DOHH2 (cell line): ENCODE data around the gene POU2F1.

Source experiments
- H3F3A ChIP-seq: fragments of 200-600 bp; sonication (generic), shearing (Covaris generic); 2 replicates; pipeline ENCODE4 v1.6.0; 2016; ENCODE audit warnings: antibody characterized with exemption, mild to moderate bottlenecking; ENCODE audit not compliant: control insufficient read depth, insufficient read depth
- H3K27ac ChIP-seq: fragments of 200-600 bp; sonication (generic); 2 replicates; pipeline ENCODE4 v1.5.1; 2014; ENCODE audit warnings: low read depth, mild to moderate bottlenecking, low read length, moderate library complexity
- H3K27me3 ChIP-seq: fragments of 200-600 bp; sonication (generic); 2 replicates; pipeline ENCODE4 v1.6.1; 2014; ENCODE audit warnings: mild to moderate bottlenecking, low read length, mixed read lengths; ENCODE audit not compliant: control insufficient read depth
- H3K36me3 ChIP-seq: fragments of 200-600 bp; sonication (generic); 2 replicates; pipeline ENCODE4 v1.6.1; 2014; ENCODE audit warnings: mild to moderate bottlenecking, low read length, moderate library complexity, mixed read lengths; ENCODE audit not compliant: control insufficient read depth
- H3K4me1 ChIP-seq: fragments of 200-600 bp; sonication (generic); 2 replicates; pipeline ENCODE4 v1.6.1; 2014; ENCODE audit warnings: mild to moderate bottlenecking, low read length, mixed read lengths; ENCODE audit not compliant: control insufficient read depth
- H3K4me2 ChIP-seq: fragments of 200-600 bp; sonication (generic); 2 replicates; pipeline ENCODE4 v1.6.0; 2014; ENCODE audit warnings: mild to moderate bottlenecking, low read length, moderate library complexity
- H3K4me3 ChIP-seq: fragments of 200-600 bp; sonication (generic); 2 replicates; pipeline ENCODE4 v1.5.1; 2014; ENCODE audit warnings: mild to moderate bottlenecking, low read length, mixed read lengths
- H3K79me2 ChIP-seq: fragments of 200-600 bp; sonication (generic); 2 replicates; pipeline ENCODE4 v1.6.1; 2014; ENCODE audit warnings: mild to moderate bottlenecking, low read length, mixed read lengths; ENCODE audit not compliant: control insufficient read depth
- H3K9me2 ChIP-seq: fragments of 200-600 bp; sonication (generic); replicated peaks from 2 replicates; pipeline ENCODE4 v1.6.1; 2014; ENCODE audit warnings: mild to moderate bottlenecking, low read length, mixed read lengths; ENCODE audit not compliant: control insufficient read depth
- H3K9me3 ChIP-seq: fragments of 200-600 bp; sonication (generic); 2 replicates; pipeline ENCODE4 v1.6.1; 2014; ENCODE audit warnings: antibody characterized with exemption, low read length, mixed read lengths; ENCODE audit not compliant: control insufficient read depth, insufficient read depth
- H4K20me1 ChIP-seq: fragments of 200-600 bp; sonication (generic); 2 replicates; pipeline ENCODE4 v1.6.0; 2014; ENCODE audit warnings: low read depth, mild to moderate bottlenecking, antibody characterized with exemption, low read length, moderate library complexity; ENCODE audit not compliant: control insufficient read depth, insufficient read depth
- EZH2phosphoT487 ChIP-seq: fragments of 200-600 bp; sonication (generic); IDR thresholded peaks from 2 replicates; pipeline ENCODE4 v1.6.1; 2017; ENCODE audit warnings: borderline replicate concordance, mild to moderate bottlenecking, antibody characterized with exemption, low read length, moderate library complexity, mixed read lengths
- TF ChIP-seq, protein P1 (sequence below): fragments of 200-600 bp; sonication (generic); IDR thresholded peaks from one replicate; pipeline ENCODE4 v1.5.1; 2014; ENCODE audit warnings: antibody characterized with exemption, mild to moderate bottlenecking, low read depth, low read length; ENCODE audit not compliant: poor library complexity, severe bottlenecking

POU2F1 gene

DNA sequence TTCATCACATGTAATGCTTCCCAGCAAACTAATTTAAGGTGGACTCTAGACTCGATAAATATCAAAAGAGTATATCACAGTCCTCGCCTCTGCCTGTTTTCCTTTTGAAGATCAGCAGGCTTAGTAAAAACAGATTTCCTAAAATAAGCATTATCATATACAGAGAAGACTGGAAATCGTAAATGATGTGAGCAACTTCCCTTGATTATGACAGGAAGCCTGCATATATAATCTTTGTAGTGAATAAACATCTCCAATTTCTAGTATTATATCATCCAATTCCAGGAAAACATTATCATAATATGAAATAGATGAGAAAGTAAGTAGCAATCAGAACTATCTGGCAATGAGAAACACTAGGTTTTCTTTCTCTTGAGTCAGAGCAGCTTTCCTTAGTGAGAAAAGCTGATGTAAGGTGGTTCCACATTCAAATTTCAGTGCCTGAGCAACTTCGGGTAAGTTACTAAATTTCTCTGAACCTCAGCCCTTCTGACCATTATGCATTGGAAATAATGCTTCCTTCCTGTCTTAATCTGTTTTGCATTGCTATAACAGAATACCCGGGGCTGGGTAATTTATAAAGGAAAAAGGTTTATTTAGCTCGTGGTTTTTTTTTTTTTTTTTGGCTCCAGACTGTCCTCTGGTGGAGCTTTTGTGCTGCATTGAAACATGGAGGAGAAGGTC is 12.6 kb upstream of the POU2F1 start:
- Histone ChIP-seq H3K4me1 (peaks cover 26% of the 10 kb centered on the region), H3K4me2 (peak overlapping the region; percentile 38), H3K27ac (peak overlapping the region; percentile 74), H3K4me3 (peak overlapping the region; percentile 44), H3K27me3 (no peaks in the 10 kb centered on the region), H4K20me1 (no peaks in the 10 kb centered on the region), H3K79me2 (no peaks in the 10 kb centered on the region), H3K9me2 (no peaks in the 10 kb centered on the region), H3K9me3 (peaks cover 37% of the 10 kb centered on the region), H3K36me3 (peaks cover 16% of the 10 kb centered on the region), H3F3A (peaks cover 11% of the 10 kb centered on the region; the same call in 1 of the 2 replicates)
- TF ChIP-seq EZH2phosphoT487 = no peak
- TF ChIP-seq, protein P1, sequence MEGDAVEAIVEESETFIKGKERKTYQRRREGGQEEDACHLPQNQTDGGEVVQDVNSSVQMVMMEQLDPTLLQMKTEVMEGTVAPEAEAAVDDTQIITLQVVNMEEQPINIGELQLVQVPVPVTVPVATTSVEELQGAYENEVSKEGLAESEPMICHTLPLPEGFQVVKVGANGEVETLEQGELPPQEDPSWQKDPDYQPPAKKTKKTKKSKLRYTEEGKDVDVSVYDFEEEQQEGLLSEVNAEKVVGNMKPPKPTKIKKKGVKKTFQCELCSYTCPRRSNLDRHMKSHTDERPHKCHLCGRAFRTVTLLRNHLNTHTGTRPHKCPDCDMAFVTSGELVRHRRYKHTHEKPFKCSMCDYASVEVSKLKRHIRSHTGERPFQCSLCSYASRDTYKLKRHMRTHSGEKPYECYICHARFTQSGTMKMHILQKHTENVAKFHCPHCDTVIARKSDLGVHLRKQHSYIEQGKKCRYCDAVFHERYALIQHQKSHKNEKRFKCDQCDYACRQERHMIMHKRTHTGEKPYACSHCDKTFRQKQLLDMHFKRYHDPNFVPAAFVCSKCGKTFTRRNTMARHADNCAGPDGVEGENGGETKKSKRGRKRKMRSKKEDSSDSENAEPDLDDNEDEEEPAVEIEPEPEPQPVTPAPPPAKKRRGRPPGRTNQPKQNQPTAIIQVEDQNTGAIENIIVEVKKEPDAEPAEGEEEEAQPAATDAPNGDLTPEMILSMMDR = peak; percentile 54

DNA sequence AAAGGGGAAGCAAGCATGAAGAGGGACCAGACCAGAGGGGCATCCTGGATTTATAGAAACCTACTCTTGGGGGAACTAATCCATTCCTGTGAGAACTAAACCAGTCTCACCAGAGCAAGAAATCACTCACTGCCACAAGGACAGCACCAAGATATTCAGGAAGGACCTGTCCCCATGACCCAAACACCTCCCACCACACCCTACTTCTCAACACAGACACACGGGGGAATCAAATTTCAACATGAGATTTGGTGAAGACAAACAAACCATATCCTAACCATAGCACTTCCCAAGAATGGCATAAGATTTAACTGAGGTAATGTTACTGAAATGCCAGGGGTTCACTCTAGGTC is 12.1 kb upstream of the POU2F1 start:
- Histone ChIP-seq H3K4me2 (peak overlapping the region; percentile 38), H3K4me1 (peaks cover 26% of the 10 kb centered on the region), H3K9me2 (no peaks in the 10 kb centered on the region), H3K27me3 (no peaks in the 10 kb centered on the region), H3K4me3 (peak overlapping the region; percentile 44), H3F3A (peaks cover 11% of the 10 kb centered on the region; the same call in 1 of the 2 replicates), H3K79me2 (no peaks in the 10 kb centered on the region), H3K27ac (peak overlapping the region; percentile 74), H3K36me3 (peaks cover 16% of the 10 kb centered on the region), H3K9me3 (peaks cover 37% of the 10 kb centered on the region), H4K20me1 (no peaks in the 10 kb centered on the region)
- TF ChIP-seq, protein P1 = peak; percentile 9
- no peak for TF ChIP-seq EZH2phosphoT487

DNA sequence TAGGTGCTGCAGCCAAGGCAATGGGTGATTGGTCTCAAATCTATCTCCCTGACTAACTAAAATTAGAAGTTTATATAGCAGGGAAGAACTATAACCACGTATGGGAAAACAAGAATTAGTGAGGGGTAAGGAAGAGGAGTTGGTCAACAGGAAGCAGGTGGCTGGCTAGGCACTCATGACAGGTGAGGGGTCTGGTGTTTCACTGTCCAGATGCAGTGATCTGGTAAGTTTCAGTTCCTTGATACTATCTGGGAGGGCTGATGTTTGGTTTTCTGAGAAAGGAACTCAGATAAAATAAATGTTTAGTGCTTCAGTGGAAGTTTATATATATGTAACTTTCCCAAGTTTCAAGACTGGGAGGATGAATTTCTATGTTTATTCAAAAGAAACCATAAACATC is 11.6 kb upstream of the POU2F1 start:
- Histone ChIP-seq H4K20me1 (no peaks in the 10 kb centered on the region), H3K36me3 (peaks cover 16% of the 10 kb centered on the region), H3K4me1 (peaks cover 26% of the 10 kb centered on the region), H3K27ac (peak overlapping the region; percentile 74), H3K79me2 (no peaks in the 10 kb centered on the region), H3K4me2 (peak overlapping the region; percentile 38), H3K4me3 (peak overlapping the region; percentile 44), H3F3A (peaks cover 11% of the 10 kb centered on the region; the same call in 1 of the 2 replicates), H3K9me3 (peaks cover 37% of the 10 kb centered on the region), H3K27me3 (no peaks in the 10 kb centered on the region), H3K9me2 (no peaks in the 10 kb centered on the region)
- no peak for TF ChIP-seq EZH2phosphoT487
- TF ChIP-seq, protein P1 = no peak
